GM12865 (cell line): ENCODE data around the gene RBBP7.
A peak's percentile ranks its signal among the peaks of the same experiment; 100 is the strongest.

Experiments used
- DNase-seq: peaks from one replicate; pipeline ENCODE4 v3.0.0; 2010; ENCODE audit warnings: low read depth
- H3K4me3 ChIP-seq: 2 replicates; pipeline ENCODE4 v1.5.1; 2011; ENCODE audit warnings: mild to moderate bottlenecking, low read depth, low read length, control low read depth
- TF ChIP-seq, protein P1 (sequence below): IDR thresholded peaks from 2 replicates; pipeline ENCODE4 v1.5.1; 2011; ENCODE audit warnings: low read length, control low read depth, low read depth, inconsistent platforms; ENCODE audit not compliant: insufficient read depth; ENCODE audit errors: missing control alignments

The RBBP7 gene

DNA sequence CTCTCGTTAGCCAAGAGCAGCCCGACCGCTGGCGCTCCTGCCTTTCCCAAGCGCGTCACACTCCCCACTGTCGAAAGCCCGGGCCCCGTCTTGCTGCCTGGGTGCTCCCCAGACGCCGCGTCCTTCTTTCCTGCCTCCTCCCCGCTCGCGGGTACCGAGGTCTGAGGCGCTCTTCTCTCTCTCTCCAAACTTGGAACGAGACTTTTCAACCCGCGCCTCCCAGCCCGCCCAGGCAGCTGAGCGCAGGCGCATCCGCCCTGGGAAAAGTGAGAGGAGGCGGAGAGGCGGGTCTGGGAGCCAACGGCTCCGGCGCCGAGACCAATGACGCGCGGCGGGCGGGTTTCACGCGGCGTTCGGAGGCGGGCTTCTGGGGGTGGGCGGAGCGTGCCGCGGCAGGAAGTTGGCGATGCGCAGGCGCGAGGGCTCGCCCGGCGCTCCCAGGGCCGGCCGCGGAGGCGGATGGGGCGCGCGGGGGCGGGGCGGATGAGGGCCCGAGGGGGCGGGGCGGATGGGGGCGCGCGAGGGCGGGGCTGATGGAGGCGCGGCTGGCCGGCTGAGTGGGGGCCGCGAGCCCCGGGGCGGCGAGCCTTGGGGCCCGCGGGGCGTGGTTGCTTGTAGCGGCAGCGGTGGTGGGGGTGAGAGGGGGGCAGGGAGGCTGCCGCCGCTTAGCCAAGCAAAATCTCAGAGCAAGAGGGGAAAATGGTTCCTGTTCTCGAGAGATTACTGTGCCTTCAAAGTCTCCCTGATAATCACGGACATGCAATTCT lies at the start of gene RBBP7:
Gene RBBP7, minus strand, starts transcription at position 268 of the 767 bp plus-strand sequence. CDS start 309 bp downstream, outside the sequence.
- peak; percentile 94 for DNase-seq
- TF ChIP-seq, protein P1, sequence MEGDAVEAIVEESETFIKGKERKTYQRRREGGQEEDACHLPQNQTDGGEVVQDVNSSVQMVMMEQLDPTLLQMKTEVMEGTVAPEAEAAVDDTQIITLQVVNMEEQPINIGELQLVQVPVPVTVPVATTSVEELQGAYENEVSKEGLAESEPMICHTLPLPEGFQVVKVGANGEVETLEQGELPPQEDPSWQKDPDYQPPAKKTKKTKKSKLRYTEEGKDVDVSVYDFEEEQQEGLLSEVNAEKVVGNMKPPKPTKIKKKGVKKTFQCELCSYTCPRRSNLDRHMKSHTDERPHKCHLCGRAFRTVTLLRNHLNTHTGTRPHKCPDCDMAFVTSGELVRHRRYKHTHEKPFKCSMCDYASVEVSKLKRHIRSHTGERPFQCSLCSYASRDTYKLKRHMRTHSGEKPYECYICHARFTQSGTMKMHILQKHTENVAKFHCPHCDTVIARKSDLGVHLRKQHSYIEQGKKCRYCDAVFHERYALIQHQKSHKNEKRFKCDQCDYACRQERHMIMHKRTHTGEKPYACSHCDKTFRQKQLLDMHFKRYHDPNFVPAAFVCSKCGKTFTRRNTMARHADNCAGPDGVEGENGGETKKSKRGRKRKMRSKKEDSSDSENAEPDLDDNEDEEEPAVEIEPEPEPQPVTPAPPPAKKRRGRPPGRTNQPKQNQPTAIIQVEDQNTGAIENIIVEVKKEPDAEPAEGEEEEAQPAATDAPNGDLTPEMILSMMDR, result no peak
- peak within 1 kb of the TSS; percentile 85 for H3K4me3 ChIP-seq

GRCh38 chrX:16918979-16919378 lies 48.8 kb upstream of the RBBP7 start:
- TF ChIP-seq, protein P1, result no peak
- no peak for DNase-seq
- H3K4me3 ChIP-seq, result no peak overlapping the region

GRCh38 chrX:16917120-16917519 lies 47.0 kb upstream of the RBBP7 start:
- H3K4me3 ChIP-seq, result no peak overlapping the region
- TF ChIP-seq, protein P1, result no peak
- no peak for DNase-seq

- H3K4me3 ChIP-seq, result no peak overlapping the region
- no peak for DNase-seq
- TF ChIP-seq, protein P1, result no peak
Observed at GRCh38 chrX:16916561-16916960, 46.4 kb upstream of the RBBP7 start.

DNA sequence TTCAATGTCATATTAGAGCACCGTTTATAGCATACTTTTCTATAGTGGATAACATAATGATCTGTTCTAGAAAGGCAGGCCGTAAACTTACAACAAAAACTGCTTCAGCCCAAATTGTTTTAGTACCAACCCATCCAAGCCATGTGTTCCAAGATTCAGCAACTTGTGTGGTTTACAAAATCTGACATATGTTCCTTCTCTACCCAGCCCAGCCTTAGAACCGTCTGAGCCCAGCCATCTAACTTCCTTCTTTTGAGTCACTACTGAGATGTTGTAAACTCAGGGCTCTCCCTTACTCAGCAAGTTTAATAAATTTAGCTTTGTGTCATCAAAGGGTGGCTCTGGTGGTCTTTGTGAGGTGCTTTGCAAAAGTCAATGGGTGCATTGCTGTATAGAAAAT lies 43.9 kb upstream of the RBBP7 start:
- no peak for DNase-seq
- no peak overlapping the region for H3K4me3 ChIP-seq
- TF ChIP-seq, protein P1, result no peak

DNA sequence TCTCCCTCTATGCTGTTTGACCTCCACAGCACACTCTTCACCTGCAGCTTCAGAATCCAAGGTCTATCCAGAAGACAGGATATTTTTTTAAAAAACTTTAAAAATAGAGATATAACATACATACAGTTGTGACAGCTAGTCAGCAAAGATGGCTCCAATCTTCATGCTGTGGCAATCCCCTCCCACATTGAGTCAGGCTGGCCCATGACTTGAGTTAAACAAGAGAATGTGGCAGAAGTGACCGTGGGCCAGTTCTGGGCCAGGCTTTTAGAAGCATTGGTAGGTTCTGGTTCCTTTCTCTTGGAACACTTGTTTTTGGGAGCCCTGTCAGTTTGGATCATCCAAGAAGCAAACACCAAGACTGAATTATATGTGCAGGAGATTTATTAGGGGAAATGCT lies 40.2 kb upstream of the RBBP7 start:
- H3K4me3 ChIP-seq, result no peak overlapping the region
- DNase-seq, result no peak
- TF ChIP-seq, protein P1, result no peak

DNA sequence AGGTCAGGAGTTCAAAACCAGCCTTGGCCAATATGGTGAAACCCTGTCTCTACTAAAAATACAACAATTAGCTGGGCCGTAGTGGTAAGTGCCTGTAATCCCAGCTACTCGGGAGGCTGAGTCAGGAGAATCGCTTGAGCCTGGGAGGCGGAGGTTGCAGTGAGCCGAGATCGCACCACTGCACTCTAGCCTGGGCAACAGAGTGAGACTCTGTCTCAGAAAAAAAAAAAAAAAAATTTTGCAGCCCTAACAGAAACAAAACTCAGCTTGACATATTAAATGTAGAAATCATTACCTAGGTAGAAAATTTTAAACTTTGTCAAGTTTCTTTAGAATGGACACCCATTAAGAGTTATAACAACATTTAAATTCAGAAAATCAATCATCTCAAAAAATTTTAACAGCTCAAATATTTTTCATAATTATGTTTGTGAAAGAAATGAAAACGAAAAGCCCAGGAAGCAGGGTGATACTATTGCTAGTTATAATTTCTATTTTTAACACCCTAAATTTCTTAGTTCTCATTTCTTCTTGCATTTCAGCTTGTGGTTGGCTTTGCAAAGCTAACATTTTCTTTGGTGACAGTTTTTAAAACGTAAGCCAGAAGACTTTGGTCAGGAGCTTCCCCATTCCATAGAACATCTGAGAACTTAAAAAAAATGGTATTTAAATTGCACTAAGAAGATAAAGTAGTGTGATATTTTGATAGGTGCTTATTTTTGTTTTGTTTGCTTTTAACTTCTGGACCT lies 33.3 kb upstream of the RBBP7 start:
- no peak overlapping the region for H3K4me3 ChIP-seq
- TF ChIP-seq, protein P1, result no peak
- peak; percentile 53 for DNase-seq
